ENCODE measurements around the gene NRCAM. TPM values are rescaled to one million over a fixed set of nuclear protein-coding genes. Genes with fewer than 3 reads are reported as not detected.

Gene NRCAM
- total and polyA plus RNA-seq, 2 experiments from 2014 or later: 0.76 to 3.9 TPM

- no peaks in the 10 kb centered on the region for H3K9me3 ChIP-seq (ENCODE audit: low read depth)
- DNase-seq (ENCODE audit: low read depth in 1 of 2, low spot score in 1 of 2): no peak
- no peaks in the 10 kb centered on the region for H3K27me3 ChIP-seq
- no peak for TF ChIP-seq CTCF (IDR thresholded peaks at IDR 0.05; ENCODE audit: low read depth, low read length)
- no peak overlapping the region for H3K27ac ChIP-seq
- H3K36me3 ChIP-seq: no peaks in the 10 kb centered on the region
- no peak overlapping the region for H3K4me3 ChIP-seq
- no peaks in the 10 kb centered on the region for H3K4me1 ChIP-seq (ENCODE audit: low read depth)
Measured at GRCh38 chr7:108147031-108147563, 309.1 kb downstream of the NRCAM start.

GRCh38 chr7:108146070-108146842, 310.0 kb downstream of the NRCAM start:
- no peaks in the 10 kb centered on the region for H3K9me3 ChIP-seq (ENCODE audit: low read depth)
- TF ChIP-seq CTCF (IDR thresholded peaks at IDR 0.05; ENCODE audit: low read depth, low read length): peak; percentile 86
- no peaks in the 10 kb centered on the region for H3K4me1 ChIP-seq (ENCODE audit: low read depth)
- no peaks in the 10 kb centered on the region for H3K27me3 ChIP-seq
- no peaks in the 10 kb centered on the region for H3K36me3 ChIP-seq
- peak; percentile 80 to 91 for DNase-seq (ENCODE audit: low read depth in 1 of 2, low spot score in 1 of 2)
- H3K4me3 ChIP-seq: peak overlapping the region; percentile 19
- H3K27ac ChIP-seq: no peak overlapping the region

- DNase-seq (ENCODE audit: low read depth in 1 of 2, low spot score in 1 of 2): no peak
- TF ChIP-seq CTCF (IDR thresholded peaks at IDR 0.05; ENCODE audit: low read depth, low read length): no peak
- no peak overlapping the region for H3K27ac ChIP-seq
- H3K36me3 ChIP-seq: no peaks in the 10 kb centered on the region
- no peaks in the 10 kb centered on the region for H3K4me1 ChIP-seq (ENCODE audit: low read depth)
- no peaks in the 10 kb centered on the region for H3K9me3 ChIP-seq (ENCODE audit: low read depth)
- no peak overlapping the region for H3K4me3 ChIP-seq
- no peaks in the 10 kb centered on the region for H3K27me3 ChIP-seq
Measured at GRCh38 chr7:108145401-108145800, 310.8 kb downstream of the NRCAM start.

- no peak for DNase-seq (ENCODE audit: low read depth in 1 of 2, low spot score in 1 of 2)
- Histone ChIP-seq H3K4me1 (ENCODE audit: low read depth) (no peaks in the 10 kb centered on the region), H3K9me3 (ENCODE audit: low read depth) (no peaks in the 10 kb centered on the region), H3K27me3 (no peaks in the 10 kb centered on the region), H3K27ac (no peak overlapping the region), H3K36me3 (no peaks in the 10 kb centered on the region), H3K4me3 (no peak overlapping the region)
- no peak for TF ChIP-seq CTCF (IDR thresholded peaks at IDR 0.05; ENCODE audit: low read depth, low read length)
Measured at GRCh38 chr7:108144931-108145330, 311.3 kb downstream of the NRCAM start.

GRCh38 chr7:108143658-108144420, 312.4 kb downstream of the NRCAM start:
- Histone ChIP-seq H3K36me3 (no peaks in the 10 kb centered on the region), H3K4me3 (no peak overlapping the region), H3K4me1 (ENCODE audit: low read depth) (no peaks in the 10 kb centered on the region), H3K9me3 (ENCODE audit: low read depth) (no peaks in the 10 kb centered on the region), H3K27ac (no peak overlapping the region), H3K27me3 (no peaks in the 10 kb centered on the region)
- TF ChIP-seq CTCF (IDR thresholded peaks at IDR 0.05; ENCODE audit: low read depth, low read length): no peak
- DNase-seq (ENCODE audit: low read depth in 1 of 2, low spot score in 1 of 2): no peak

All from cardiac muscle cell (in vitro differentiated cells and primary cell).